ENCODE data around the gene SLC12A3.

DNA sequence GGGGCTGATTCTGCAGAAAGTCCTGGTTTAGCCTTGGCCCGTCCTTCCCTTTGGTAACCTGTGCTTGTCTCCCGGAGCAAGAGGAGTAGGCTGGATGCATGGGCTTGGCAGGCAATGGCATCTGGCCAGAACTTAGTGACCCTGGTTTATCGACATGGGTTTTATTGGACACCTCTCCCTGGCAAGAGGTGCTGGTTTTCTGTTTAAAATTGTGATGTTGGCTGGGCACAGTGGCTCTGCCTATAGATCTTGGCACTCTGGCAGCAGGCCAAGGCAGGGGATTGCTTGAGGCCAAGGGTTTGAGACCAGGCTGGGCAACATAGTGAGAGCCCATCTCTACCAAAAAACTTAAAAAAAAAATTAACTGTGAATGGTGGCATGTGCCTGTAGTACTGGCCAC, 31.2 kb downstream of the SLC12A3 start:
- TF ChIP-seq, protein P1, sequence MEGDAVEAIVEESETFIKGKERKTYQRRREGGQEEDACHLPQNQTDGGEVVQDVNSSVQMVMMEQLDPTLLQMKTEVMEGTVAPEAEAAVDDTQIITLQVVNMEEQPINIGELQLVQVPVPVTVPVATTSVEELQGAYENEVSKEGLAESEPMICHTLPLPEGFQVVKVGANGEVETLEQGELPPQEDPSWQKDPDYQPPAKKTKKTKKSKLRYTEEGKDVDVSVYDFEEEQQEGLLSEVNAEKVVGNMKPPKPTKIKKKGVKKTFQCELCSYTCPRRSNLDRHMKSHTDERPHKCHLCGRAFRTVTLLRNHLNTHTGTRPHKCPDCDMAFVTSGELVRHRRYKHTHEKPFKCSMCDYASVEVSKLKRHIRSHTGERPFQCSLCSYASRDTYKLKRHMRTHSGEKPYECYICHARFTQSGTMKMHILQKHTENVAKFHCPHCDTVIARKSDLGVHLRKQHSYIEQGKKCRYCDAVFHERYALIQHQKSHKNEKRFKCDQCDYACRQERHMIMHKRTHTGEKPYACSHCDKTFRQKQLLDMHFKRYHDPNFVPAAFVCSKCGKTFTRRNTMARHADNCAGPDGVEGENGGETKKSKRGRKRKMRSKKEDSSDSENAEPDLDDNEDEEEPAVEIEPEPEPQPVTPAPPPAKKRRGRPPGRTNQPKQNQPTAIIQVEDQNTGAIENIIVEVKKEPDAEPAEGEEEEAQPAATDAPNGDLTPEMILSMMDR (IDR thresholded peaks at IDR 0.05; ENCODE audit: borderline replicate concordance, extremely low read depth, low read length, poor library complexity, severe bottlenecking) = no peak
- no peak for TF ChIP-seq EZH2 (IDR thresholded peaks at IDR 0.05; ENCODE audit: borderline replicate concordance, low read depth, low read length, severe bottlenecking)
